H1 (cell line): ENCODE measurements around the gene INTS2. TPM values are rescaled to one million over a fixed set of nuclear protein-coding genes. Genes with fewer than 3 reads are reported as not detected.
"Not testable (repeated sequence)": the region's sequence is repeated elsewhere in the genome, so short reads cannot be mapped to it uniquely, and the experiment has no call there.

Source experiments
- CTCF ChIA-PET: fragments of 300-600 bp; sonication (Branson Sonifier 250); formaldehyde crosslinking; loops from one replicate; lab custom pipeline; 2021; ENCODE audit not compliant: partially characterized antibody; lab: Charles Lee
- POLR2A ChIA-PET: fragments of 300-600 bp; sonication (Branson Sonifier 250); formaldehyde crosslinking; loops from one replicate; lab custom pipeline; 2021; ENCODE audit warnings: inconsistent platforms; ENCODE audit not compliant: partially characterized antibody; lab: Charles Lee
- DNase-seq, 2 experiments: peaks; one replicate each; pipeline versions ENCODE4 v3.0.0 to v3.0.0-alpha.2; 2010 to 2022; ENCODE audit warnings: low spot score in 2 of 2, low read depth in 1 of 2, mixed read lengths in 1 of 2
- FAIRE-seq: peaks from 2 replicates; lab custom pipeline; 2011; peaks lifted over from hg19 to GRCh38; lab: Jason Lieb, UNC
- H2AFZ ChIP-seq: 2 replicates; pipeline ENCODE4 v1.8.1; 2012; ENCODE audit warnings: low read length, inconsistent platforms
- H2AK5ac ChIP-seq: 2 replicates; pipeline ENCODE4 v1.6.1; 2013; ENCODE audit warnings: low read depth, low read length
- H2BK120ac ChIP-seq: replicated peaks from 2 replicates; pipeline ENCODE3; 2013; ENCODE audit warnings: low read depth, low read length, inconsistent platforms
- H2BK12ac ChIP-seq: 2 replicates; pipeline ENCODE4 v1.6.1; 2013; ENCODE audit warnings: low read depth, low read length
- H2BK15ac ChIP-seq: 2 replicates; pipeline ENCODE4 v1.6.1; 2013; ENCODE audit warnings: low read length
- H2BK20ac ChIP-seq: 2 replicates; pipeline ENCODE4 v1.6.1; 2013; ENCODE audit warnings: low read length
- H2BK5ac ChIP-seq: 2 replicates; pipeline ENCODE4 v1.6.1; 2013; ENCODE audit warnings: low read depth, low read length
- H3K14ac ChIP-seq: 2 replicates; pipeline ENCODE4 v1.6.1; 2013; ENCODE audit warnings: inconsistent platforms; ENCODE audit not compliant: insufficient read length
- H3K18ac ChIP-seq: 2 replicates; pipeline ENCODE4 v1.6.1; 2013; ENCODE audit warnings: low read length; ENCODE audit errors: extremely low read depth
- H3K23ac ChIP-seq: 2 replicates; pipeline ENCODE4 v1.6.1; 2013; ENCODE audit warnings: inconsistent platforms; ENCODE audit not compliant: insufficient read length
- H3K23me2 ChIP-seq: 2 replicates; pipeline ENCODE4 v1.6.1; 2013; ENCODE audit warnings: low read depth, low read length
- H3K27ac ChIP-seq: 2 replicates; pipeline ENCODE4 v1.6.1; 2011; ENCODE audit warnings: low read depth, low read length, inconsistent platforms
- H3K27me3 ChIP-seq, 4 experiments: replicated peaks in 1 of 4; 1 replicate in 1 of 4; 2 replicates in 3 of 4; pipeline versions ENCODE4 v1.6.1 to v1.8.1; 2011 to 2013; ENCODE audit warnings: low read length in 3 of 4, mild to moderate bottlenecking in 3 of 4, inconsistent platforms in 2 of 4, mixed read lengths in 2 of 4, moderate library complexity in 1 of 4; ENCODE audit not compliant: control insufficient read depth in 3 of 4, insufficient read depth in 3 of 4; ENCODE audit errors: extremely low read depth in 1 of 4
- H3K36me3 ChIP-seq, 4 experiments: 2 replicates each; pipeline versions ENCODE4 v1.6.1 to v1.8.1; 2011 to 2013; ENCODE audit warnings: mild to moderate bottlenecking in 4 of 4, low read length in 3 of 4, moderate library complexity in 2 of 4, control low read depth in 1 of 4, inconsistent platforms in 1 of 4; ENCODE audit not compliant: insufficient read depth in 4 of 4, control insufficient read depth in 2 of 4
- H3K4ac ChIP-seq: replicated peaks from 2 replicates; pipeline ENCODE3; 2013; ENCODE audit warnings: low read length, low read depth, mixed read lengths, inconsistent platforms; ENCODE audit not compliant: insufficient read length
- H3K4me1 ChIP-seq, 4 experiments: replicated peaks in 1 of 4; 1 replicate in 1 of 4; 2 replicates in 3 of 4; pipeline versions ENCODE4 v1.6.1 to v1.8.1; 2011 to 2013; ENCODE audit warnings: low read length in 3 of 4, inconsistent platforms in 2 of 4, mixed read lengths in 1 of 4; ENCODE audit not compliant: insufficient read depth in 4 of 4, control insufficient read depth in 3 of 4
- H3K4me2 ChIP-seq, 2 experiments: 2 replicates each; pipeline versions ENCODE4 v1.6.1 to v1.8.1; 2011 to 2013; ENCODE audit warnings: low read depth in 2 of 2, low read length in 2 of 2, control low read depth in 1 of 2, inconsistent platforms in 1 of 2, mild to moderate bottlenecking in 1 of 2; ENCODE audit not compliant: insufficient read depth in 1 of 2
- H3K4me3 ChIP-seq, 4 experiments: fragments of 200-600, 300-600 bp in 1 of 4; sonication (generic), shearing (Covaris generic), sonication (Bioruptor Twin) in 1 of 4; 2 replicates each; pipeline versions ENCODE4 v1.5.1 to v1.8.1; 2011 to 2016; ENCODE audit warnings: low read length in 4 of 4, low read depth in 3 of 4, control low read depth in 2 of 4, inconsistent platforms in 2 of 4, mild to moderate bottlenecking in 2 of 4, mixed read lengths in 1 of 4, moderate library complexity in 1 of 4; ENCODE audit not compliant: insufficient read depth in 2 of 4; ENCODE audit errors: extremely low read depth in 1 of 4
- H3K56ac ChIP-seq: replicated peaks from 2 replicates; pipeline ENCODE3; 2013; ENCODE audit warnings: low read depth, mild to moderate bottlenecking, mixed read lengths, low read length, inconsistent platforms; ENCODE audit not compliant: insufficient read length
- H3K79me1 ChIP-seq: 2 replicates; pipeline ENCODE4 v1.6.1; 2013; ENCODE audit warnings: low read depth, low read length, control low read depth
- H3K79me2 ChIP-seq, 2 experiments: 2 replicates each; pipeline versions ENCODE4 v1.6.1 to v1.8.1; 2012 to 2013; ENCODE audit warnings: low read length in 2 of 2, mild to moderate bottlenecking in 2 of 2, inconsistent platforms in 1 of 2; ENCODE audit not compliant: insufficient read depth in 2 of 2, control insufficient read depth in 1 of 2
- H3K9ac ChIP-seq, 4 experiments: replicated peaks in 1 of 4; 1 replicate in 1 of 4; 2 replicates in 3 of 4; pipeline versions ENCODE4 v1.6.1 to v1.8.1; 2011 to 2013; ENCODE audit warnings: low read depth in 3 of 4, low read length in 3 of 4, control low read depth in 2 of 4, mild to moderate bottlenecking in 2 of 4, moderate library complexity in 2 of 4, inconsistent platforms in 1 of 4; ENCODE audit errors: extremely low read depth in 1 of 4
- H3K9me3 ChIP-seq, 2 experiments: 2 replicates each; pipeline versions ENCODE4 v1.6.1 to v1.8.1; 2012 to 2013; ENCODE audit warnings: mild to moderate bottlenecking in 2 of 2, moderate library complexity in 2 of 2, control low read depth in 1 of 2, inconsistent platforms in 1 of 2, low read depth in 1 of 2, low read length in 1 of 2, mixed read lengths in 1 of 2; ENCODE audit not compliant: insufficient read depth in 2 of 2
- H4K20me1 ChIP-seq, 2 experiments: replicated peaks in 1 of 2; 2 replicates each; pipeline versions ENCODE3 to v1.8.1; 2011 to 2013; ENCODE audit warnings: inconsistent platforms in 2 of 2, low read length in 2 of 2, mild to moderate bottlenecking in 1 of 2; ENCODE audit not compliant: insufficient read depth in 2 of 2, control insufficient read depth in 1 of 2
- H4K5ac ChIP-seq: 2 replicates; pipeline ENCODE4 v1.6.1; 2013; ENCODE audit warnings: low read length, low read depth, mixed read lengths, inconsistent platforms; ENCODE audit not compliant: insufficient read length
- H4K8ac ChIP-seq: 2 replicates; pipeline ENCODE4 v1.8.0; 2013; ENCODE audit warnings: mild to moderate bottlenecking, moderate library complexity, low read length, inconsistent platforms; ENCODE audit not compliant: insufficient read depth; ENCODE audit errors: extremely low read depth
- H4K91ac ChIP-seq: replicated peaks from 2 replicates; pipeline ENCODE3; 2013; ENCODE audit warnings: low read length, mixed read lengths, inconsistent platforms; ENCODE audit not compliant: insufficient read length
- WGBS, 2 experiments: shearing (Covaris generic) in 1 of 2; methylation state at CpG; one replicate each; pipeline versions ENCODE4 v1.1.6 to v1.1.7; 2013 to 2015; ENCODE audit warnings: low lambda C conversion rate in 2 of 2, mixed read lengths in 2 of 2, inconsistent platforms in 1 of 2, low coverage in 1 of 2, missing lambda C conversion rate in 1 of 2; ENCODE audit not compliant: insufficient replicate concordance in 2 of 2, insufficient coverage in 1 of 2, insufficient read length in 1 of 2; ENCODE audit errors: extremely low coverage in 1 of 2, missing lambda C conversion rate in 1 of 2; 5-methylcytosine and 5-hydroxymethylcytosine counted together
- polyA plus RNA-seq, 7 experiments: library from polyadenylated mRNA; depleted of rRNA in 3 of 7; stranded (reverse) in 5 of 7; unstranded in 2 of 7; fragments of >200 nt in 5 of 7; fragments of 200-250 nt in 2 of 7; gene quantifications; 1 replicate in 5 of 7; 2 replicates in 1 of 7; 4 replicates in 1 of 7; pipeline versions ENCODE4 v1.2.1 to v1.2.3, GENCODE V29; 2011 to 2013; ENCODE audit warnings: missing spikeins in 2 of 7, mixed read lengths in 2 of 7
- total RNA-seq: library from RNA; stranded (reverse); fragmentation: NEBNext Ultra II Directional; extraction: Animal tissue kit (Norgen Biotek cat#: 25700); gene quantifications from 2 replicates; pipeline ENCODE4 v1.2.1, GENCODE V29; 2021

Gene INTS2
- total and polyA plus RNA-seq, 2 of the 8 experiments (the other 6 are each of a cell fraction or from before 2014, with no cell fraction given): 9.4 to 21.8 TPM

GRCh38 chr17:61826866-61827265, 100.9 kb downstream of the INTS2 start:
- POLR2A ChIA-PET, H3K56ac ChIP-seq, H3K18ac ChIP-seq, H3K23me2 ChIP-seq, H2BK12ac ChIP-seq, H3K4me3 ChIP-seq, H3K14ac ChIP-seq, H4K20me1 ChIP-seq, H3K4ac ChIP-seq, H3K79me1 ChIP-seq, H2BK120ac ChIP-seq, H2BK5ac ChIP-seq, H3K4me2 ChIP-seq, H3K9ac ChIP-seq, H4K5ac ChIP-seq, H2BK20ac ChIP-seq, H3K27ac ChIP-seq, FAIRE-seq, H3K9me3 ChIP-seq, H4K8ac ChIP-seq, H2BK15ac ChIP-seq, H2AFZ ChIP-seq, H4K91ac ChIP-seq, H3K79me2 ChIP-seq, DNase-seq, H3K4me1 ChIP-seq, H2AK5ac ChIP-seq, H3K27me3 ChIP-seq, H3K23ac ChIP-seq: not testable (repeated sequence)
- H3K36me3 ChIP-seq: peaks cover 0 to 11% (median 4%) of the 10 kb centered on the region in 4 experiments; a peak in 3 of 8 replicates
- CTCF ChIA-PET: interaction anchor here (0.6 kb wide), 2 partner anchors 232 to 407 kb away, joined by 3 read pairs; no protein-coding TSS in a partner anchor
- WGBS, 2 experiments: 86% methylated on average over 1 of the region's 1 CpG; no CpG with 5 or more reads in 1 of the 2 experiments

GRCh38 chr17:61826198-61826597, 101.6 kb downstream of the INTS2 start:
- H3K14ac ChIP-seq, H3K23ac ChIP-seq, H3K27ac ChIP-seq, H4K8ac ChIP-seq, H4K20me1 ChIP-seq, H3K56ac ChIP-seq, H3K79me1 ChIP-seq, DNase-seq, H3K23me2 ChIP-seq, H2BK12ac ChIP-seq, POLR2A ChIA-PET, H3K9me3 ChIP-seq, H2BK15ac ChIP-seq, H4K5ac ChIP-seq, H3K4me3 ChIP-seq, H2BK20ac ChIP-seq, H2BK120ac ChIP-seq, H3K4me1 ChIP-seq, H4K91ac ChIP-seq, H2AK5ac ChIP-seq, H3K9ac ChIP-seq, CTCF ChIA-PET, H2AFZ ChIP-seq, FAIRE-seq, H3K4me2 ChIP-seq, H3K4ac ChIP-seq, H3K79me2 ChIP-seq, H3K18ac ChIP-seq, H3K27me3 ChIP-seq, H2BK5ac ChIP-seq: not testable (repeated sequence)
- peaks cover 0 to 18% (median 6%) of the 10 kb centered on the region in 4 experiments; a peak in 5 of 8 replicates for H3K36me3 ChIP-seq
- WGBS, 2 experiments: 89% methylated on average over 2 of the region's 2 CpGs; no CpG with 5 or more reads in 1 of the 2 experiments
